H4 (cell line): Measurements from ENCODE around the gene OR10C1. TPM values are rescaled to one million over a fixed set of nuclear protein-coding genes. Genes with fewer than 3 reads are reported as not detected.
"Not testable (repeated sequence)": the region's sequence is repeated elsewhere in the genome, so short reads cannot be mapped to it uniquely, and the experiment has no call there.

Source experiments
- DNase-seq: peaks from one replicate; pipeline ENCODE4 v3.0.0-alpha.2; 2015; ENCODE audit warnings: low spot score
- total RNA-seq: library from RNA; depleted of rRNA; stranded (reverse); fragments of >200 nt; shearing (Covaris generic); gene quantifications from 2 replicates; pipeline ENCODE4 v1.2.3, GENCODE V29; 2014; rRNA removed

OR10C1 gene, protein sequence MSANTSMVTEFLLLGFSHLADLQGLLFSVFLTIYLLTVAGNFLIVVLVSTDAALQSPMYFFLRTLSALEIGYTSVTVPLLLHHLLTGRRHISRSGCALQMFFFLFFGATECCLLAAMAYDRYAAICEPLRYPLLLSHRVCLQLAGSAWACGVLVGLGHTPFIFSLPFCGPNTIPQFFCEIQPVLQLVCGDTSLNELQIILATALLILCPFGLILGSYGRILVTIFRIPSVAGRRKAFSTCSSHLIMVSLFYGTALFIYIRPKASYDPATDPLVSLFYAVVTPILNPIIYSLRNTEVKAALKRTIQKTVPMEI
- total RNA-seq: not detected in 2 replicates

DNA sequence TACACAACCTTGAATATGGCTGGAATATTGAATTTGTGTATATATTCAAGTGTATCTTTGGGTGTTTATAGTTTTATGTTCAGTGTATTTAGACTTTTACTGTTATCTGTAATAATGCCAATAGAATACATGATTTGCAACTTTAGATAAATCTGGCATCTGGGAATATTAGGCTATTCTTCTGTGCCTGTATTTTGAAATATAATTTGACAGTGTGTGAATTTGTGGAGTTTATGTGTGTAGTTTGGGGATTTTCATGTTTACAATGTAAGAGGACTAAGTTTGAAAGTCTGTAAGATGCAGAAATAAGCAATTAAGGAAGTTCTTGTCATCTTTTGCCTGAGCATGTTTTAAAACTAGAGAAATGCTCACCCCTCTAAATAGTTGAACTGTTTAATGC lies at the start of gene OR10C1:
OR10C1 (plus strand) TSS at position 301 of the 400 bp plus-strand sequence. CDS start 710 bp downstream, outside the sequence.
- no peak for DNase-seq

GRCh38 chr6:29395331-29395730 lies 43.8 kb upstream of the OR10C1 start, which contains the start of gene OR12D2:
Gene OR12D2, plus strand, starts transcription at chr6:29395631. Its CDS starts 1,069 bp downstream, at chr6:29396700.
- no peak for DNase-seq

DNA sequence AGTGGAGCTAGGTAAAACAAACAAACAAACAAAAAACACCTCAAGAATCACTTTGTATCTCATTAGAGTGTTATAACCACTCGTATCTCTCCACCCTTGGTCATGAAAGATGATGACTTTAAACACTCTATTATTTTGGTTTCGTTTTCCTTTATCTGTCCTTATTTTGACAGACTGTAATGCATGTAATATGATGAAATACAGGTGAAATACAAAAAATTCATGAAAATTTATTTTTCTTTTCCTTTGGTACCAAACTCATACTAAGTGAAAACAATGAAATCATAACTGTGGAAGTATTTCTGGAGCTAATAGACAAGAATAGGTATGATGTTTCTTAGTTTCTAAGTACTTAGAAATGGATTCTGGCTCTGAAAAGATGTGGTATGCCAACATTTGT lies 39.6 kb upstream of the OR10C1 start:
- no peak for DNase-seq

GRCh38 chr6:29403801-29404200 lies 35.3 kb upstream of the OR10C1 start:
- no peak for DNase-seq

DNA sequence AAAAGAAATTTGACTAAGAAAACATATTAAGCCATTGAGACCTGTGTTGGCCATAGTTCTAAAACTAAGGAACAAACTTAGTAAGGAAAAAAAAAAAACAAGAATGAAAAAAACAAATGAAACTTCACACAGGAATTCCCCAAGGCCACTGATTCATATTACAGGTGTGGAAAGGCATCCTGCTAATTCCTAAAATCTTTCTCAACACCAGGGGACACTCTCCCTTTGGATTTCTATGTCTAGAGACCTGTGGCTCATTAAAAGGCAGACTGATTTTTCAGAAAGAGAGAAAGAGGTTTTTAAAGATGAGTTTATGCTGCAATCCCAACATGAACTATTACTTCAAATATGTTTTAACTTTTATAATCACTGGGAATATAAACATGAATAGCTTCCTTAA lies 24.5 kb upstream of the OR10C1 start, which contains the start of gene OR12D1:
OR12D1 (plus strand) TSS at position 341 of the 400 bp plus-strand sequence.
- DNase-seq: no peak

GRCh38 chr6:29419516-29419915 lies 19.6 kb upstream of the OR10C1 start:
- no peak for DNase-seq

- no peak for DNase-seq
Measured at GRCh38 chr6:29424168-29424567, 14.9 kb upstream of the OR10C1 start.

DNA sequence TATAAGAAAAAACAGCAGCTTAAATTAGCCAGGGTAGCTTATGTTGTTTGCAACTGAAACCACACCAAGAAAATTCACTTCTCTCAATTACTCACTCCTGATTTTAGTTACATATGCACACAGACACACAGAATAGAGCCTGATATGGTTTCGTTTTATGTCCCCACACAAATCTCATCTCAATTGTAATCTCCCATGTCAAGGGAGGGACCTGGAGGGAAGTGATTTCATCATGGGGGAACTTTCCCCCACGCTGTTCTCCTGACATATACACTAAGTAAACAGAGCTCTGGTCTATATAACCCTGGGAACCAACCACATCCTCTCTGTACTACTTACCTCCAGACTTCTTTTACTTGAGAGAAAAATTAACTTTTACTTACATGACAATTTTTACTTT lies 14.5 kb upstream of the OR10C1 start:
- no peak for DNase-seq

DNA sequence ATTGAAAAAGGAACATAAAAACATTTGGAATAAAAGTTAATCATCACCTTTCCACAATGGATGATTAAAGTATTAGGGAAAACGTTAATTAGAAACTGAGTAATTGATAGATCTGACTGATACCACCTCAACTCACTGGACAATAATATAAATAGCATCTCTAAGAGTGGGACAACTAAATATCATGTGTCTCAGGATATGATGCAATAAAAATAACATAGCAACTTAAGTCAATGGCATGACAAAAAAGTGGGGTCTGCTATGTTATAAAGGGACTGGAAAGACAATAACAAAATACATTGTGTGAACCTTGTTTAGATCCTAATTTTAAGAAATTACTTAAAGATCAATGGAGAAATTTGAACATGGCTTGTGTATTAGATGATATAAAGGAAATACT lies 14.0 kb upstream of the OR10C1 start:
- DNase-seq: no peak

- no peak for DNase-seq
Measured at GRCh38 chr6:29426654-29427053, 12.5 kb upstream of the OR10C1 start.

- DNase-seq: not testable (repeated sequence)
Measured at GRCh38 chr6:29436730-29437129, 2.4 kb upstream of the OR10C1 start.

GRCh38 chr6:29442719-29443118 lies 3.6 kb downstream of the OR10C1 start:
- no peak for DNase-seq

DNA sequence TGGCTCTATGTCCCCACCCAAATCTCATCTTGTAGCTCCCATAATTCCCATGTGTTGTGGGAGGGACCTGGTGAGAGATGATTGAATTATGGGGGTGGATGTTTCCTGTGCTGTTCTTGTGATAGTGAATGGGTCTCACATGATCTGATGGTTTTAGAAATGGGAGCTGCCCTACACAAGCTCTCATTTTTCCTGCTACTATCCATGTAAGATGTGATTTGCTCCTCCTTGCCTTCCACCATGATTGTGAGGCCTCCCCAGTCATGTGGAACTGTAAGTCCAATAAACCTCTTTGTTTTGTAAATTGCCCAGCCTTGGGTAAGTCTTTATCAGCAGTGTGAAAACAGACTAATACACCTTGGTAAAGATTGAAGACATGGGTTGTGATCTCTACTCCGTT lies 4.9 kb downstream of the OR10C1 start:
- DNase-seq: not testable (repeated sequence)

GRCh38 chr6:29447670-29448069 lies 8.6 kb downstream of the OR10C1 start:
- DNase-seq: no peak

DNA sequence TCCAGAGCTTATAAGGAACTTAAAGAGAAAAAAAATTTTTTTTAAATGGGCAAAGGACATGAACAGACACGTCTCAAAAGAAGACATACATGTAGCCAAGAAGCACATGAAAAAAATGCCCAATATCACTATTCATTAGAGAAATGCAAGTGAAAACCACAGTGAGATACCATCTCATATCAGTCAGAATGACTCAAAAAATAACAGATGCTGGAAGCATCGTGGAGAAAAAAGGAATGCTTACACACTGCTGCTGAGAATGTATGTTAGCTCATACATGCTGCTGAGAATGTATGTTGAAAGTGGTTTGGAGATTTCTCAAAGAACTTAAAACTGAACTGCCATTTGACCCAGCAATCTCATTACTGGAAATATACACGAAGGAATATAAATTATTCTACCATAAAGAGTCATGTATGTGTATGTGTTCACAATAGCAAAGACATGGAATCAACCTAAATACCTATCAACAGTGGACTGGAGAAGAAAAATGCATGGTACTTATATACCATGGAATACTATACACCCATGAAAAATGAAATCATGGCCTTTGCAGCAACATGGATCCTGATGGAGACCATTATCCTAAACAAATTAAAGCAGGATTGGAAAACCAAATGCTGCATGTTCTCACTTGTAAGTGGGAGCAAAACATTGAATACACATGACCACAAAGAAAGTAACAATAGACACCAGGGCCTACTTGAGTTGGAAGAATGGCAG lies 12.5 kb downstream of the OR10C1 start:
- DNase-seq: no peak

- no peak for DNase-seq
Measured at GRCh38 chr6:29456971-29457370, 17.9 kb downstream of the OR10C1 start, which contains the start of the genes OR11A1 and OR2H1. Gene OR11A1, minus strand, starts transcription at chr6:29457071. Its CDS starts 29,430 bp downstream, at chr6:29427641. Gene OR2H1, plus strand, starts transcription at chr6:29457155. Its CDS starts 4,615 bp downstream, at chr6:29461770.

GRCh38 chr6:29461021-29461814 lies 22.1 kb downstream of the OR10C1 start:
- DNase-seq: no peak

DNA sequence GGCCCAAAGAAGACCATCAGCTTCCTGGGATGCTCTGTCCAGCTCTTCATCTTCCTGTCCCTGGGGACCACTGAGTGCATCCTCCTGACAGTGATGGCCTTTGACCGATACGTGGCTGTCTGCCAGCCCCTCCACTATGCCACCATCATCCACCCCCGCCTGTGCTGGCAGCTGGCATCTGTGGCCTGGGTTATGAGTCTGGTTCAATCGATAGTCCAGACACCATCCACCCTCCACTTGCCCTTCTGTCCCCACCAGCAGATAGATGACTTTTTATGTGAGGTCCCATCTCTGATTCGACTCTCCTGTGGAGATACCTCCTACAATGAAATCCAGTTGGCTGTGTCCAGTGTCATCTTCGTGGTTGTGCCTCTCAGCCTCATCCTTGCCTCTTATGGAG lies 22.9 kb downstream of the OR10C1 start:
- DNase-seq: no peak

DNA sequence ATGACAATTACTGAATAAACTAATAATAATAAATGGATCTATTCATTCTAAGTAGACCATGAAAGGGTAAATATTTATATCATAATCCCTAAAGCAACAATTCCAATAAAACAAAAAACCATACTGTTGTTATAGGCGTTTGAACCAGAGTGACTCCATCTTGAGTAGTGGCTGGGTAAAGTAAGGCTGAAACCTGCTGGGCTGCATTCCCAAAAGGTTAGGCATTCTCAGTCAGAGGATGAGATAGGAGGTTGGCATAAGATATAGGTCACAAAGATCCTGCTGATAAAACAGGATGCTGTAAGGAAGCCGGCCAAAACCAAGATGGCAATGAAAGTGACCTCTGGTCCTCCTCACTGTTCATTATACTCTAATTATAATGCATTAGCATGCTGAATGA lies 26.2 kb downstream of the OR10C1 start:
- no peak for DNase-seq

- DNase-seq: no peak
Measured at GRCh38 chr6:29465801-29466200, 26.7 kb downstream of the OR10C1 start.

- DNase-seq: no peak
Measured at GRCh38 chr6:29466241-29466640, 27.1 kb downstream of the OR10C1 start.

GRCh38 chr6:29474996-29475395 lies 35.9 kb downstream of the OR10C1 start:
- DNase-seq: no peak
